GM15510 (cell line): Measurements from ENCODE around the gene CD79B.
"Not testable (repeated sequence)": the region's sequence is repeated elsewhere in the genome, so short reads cannot be mapped to it uniquely, and the experiment has no call there.

Source experiments
- POLR2A ChIP-seq: IDR thresholded peaks from 3 replicates; pipeline ENCODE4 v1.6.1; 2011; ENCODE audit warnings: borderline replicate concordance; ENCODE audit not compliant: insufficient read length; ENCODE audit errors: extremely low read depth

CD79B gene

DNA sequence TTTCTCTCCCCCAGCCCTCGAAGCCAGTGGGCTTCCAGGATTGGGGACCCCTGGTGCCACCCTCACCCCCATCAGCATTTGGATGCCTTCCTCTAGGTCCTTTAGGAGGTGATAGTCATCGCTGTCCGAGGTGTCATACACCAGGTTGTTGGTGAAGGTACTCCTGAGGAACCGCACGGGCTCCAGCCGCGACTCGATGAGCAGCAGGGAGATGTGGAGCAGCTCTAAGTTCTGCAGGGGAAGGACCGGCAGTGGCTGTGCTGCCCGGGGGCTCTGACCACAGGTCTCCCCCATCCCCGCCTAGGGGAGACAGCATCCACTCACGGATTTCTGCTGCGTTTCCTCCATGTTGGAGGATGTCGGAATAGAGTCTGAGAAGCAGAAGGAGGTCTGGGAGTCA, 22.0 kb downstream of the CD79B start:
- TF ChIP-seq POLR2A: no peak

DNA sequence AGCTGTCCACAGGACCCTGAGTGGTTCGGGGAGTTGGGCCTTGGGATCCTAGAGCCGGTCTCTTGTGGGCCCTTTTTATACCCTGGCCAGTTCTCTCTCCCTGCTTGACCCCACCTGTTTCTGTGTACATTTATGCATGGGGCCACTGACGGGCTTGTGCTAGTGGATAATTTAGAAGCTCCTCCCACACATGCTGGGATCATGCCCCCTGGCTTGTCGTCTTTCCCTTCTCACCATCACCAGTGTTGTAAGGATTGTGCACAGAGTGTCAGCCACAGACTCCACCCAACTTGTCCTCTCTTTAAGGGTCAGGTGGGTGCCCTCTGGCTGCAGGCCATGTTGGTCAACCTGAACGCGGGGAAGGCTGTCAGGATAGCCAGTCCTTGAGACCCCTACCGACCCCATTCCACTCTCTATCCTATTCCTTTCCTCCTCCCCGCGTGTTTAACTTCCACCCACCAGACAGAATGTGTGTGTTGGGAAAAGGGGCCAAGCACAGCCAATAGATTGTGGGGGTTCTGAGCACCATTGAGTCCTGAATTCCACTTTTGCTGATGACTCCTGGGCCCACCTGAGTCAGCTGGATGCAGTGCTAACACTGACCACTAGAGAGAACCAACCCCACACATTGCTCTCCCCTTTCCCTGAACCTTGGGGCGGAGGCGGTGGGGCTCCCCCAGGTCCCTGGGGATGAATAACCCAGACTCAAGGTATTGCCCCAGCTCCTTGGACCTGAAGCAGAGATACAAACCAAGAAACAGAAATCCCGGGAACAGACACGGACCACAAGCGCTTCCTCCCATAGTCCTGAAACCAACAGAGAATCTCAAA, 35.4 kb downstream of the CD79B start, which contains the start of gene CSH1:
Gene CSH1, minus strand, starts transcription at position 51 of the 831 bp plus-strand sequence. CDS start 63 bp downstream, outside the sequence.
- TF ChIP-seq POLR2A: not testable (repeated sequence)

DNA sequence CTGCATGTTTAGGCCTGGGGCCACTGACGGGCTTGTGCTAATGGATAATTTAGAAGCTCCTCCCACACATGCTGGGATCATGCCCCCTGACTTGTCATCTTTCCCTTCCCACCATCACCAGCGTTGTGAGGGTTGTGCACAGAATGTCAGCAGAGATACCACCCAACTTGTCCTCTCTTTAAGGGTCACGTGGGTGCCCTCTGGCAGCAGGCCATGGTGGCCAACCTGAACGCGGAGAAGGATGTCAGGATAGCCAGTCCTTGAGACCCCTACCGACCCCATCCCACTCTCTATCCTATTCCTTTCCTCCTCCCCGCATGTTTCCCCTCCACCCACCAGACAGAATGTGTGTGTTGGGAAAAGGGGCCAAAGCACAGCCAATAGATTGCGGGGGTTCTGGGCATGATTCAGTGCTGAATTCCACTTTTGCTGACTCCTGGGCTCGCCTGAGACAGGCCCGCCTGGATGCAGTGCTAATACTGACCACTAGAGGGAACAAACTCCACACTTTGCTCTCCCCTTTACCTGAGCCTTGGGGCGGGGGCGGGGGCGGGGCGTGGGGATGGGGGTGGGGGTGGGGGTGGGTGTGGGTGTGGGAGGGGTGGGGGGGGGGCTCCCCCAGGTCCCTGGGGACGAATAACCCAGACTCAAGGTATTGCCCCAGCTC, 50.1 kb downstream of the CD79B start, which contains the start of gene GH2:
Gene GH2, minus strand, starts transcription at position 10 of the 667 bp plus-strand sequence. CDS start 143 bp downstream, outside the sequence.
- TF ChIP-seq POLR2A: no peak

DNA sequence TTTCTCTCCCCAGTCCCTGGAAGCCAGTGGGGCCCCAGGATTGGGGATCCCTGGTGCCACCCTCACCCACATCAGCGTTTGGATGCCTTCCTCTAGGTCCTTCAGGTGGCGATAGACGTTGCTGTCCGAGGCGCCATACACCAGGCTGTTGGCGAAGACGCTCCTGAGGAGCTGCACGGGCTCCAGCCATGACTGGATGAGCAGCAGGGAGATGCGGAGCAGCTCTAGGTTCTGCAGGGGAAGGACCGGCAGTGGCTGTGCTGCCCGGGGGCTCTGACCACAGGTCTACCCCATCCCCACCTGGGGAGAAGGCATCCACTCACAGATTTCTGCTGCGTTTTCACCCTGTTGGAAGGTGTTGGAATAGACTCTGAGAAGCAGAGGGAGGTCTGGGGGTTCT, 51.4 kb downstream of the CD79B start:
- no peak for TF ChIP-seq POLR2A
